WERI-Rb-1 (cell line): ENCODE data around the gene LINC00632.

Source experiments
- DNase-seq: peaks from one replicate; pipeline ENCODE4 v3.0.0-alpha.2; 2020
- H3K27ac ChIP-seq: fragments of 250-450 bp; sonication (Bioruptor Pico); 2 replicates; pipeline ENCODE4 v1.5.1; 2020; ENCODE audit warnings: mild to moderate bottlenecking, moderate library complexity
- H3K27me3 ChIP-seq: fragments of 250-450 bp; sonication (Bioruptor Pico); 2 replicates; pipeline ENCODE4 v1.5.1; 2021; ENCODE audit warnings: mild to moderate bottlenecking, low read depth, moderate library complexity; ENCODE audit not compliant: insufficient read depth, severe bottlenecking
- H3K36me3 ChIP-seq: fragments of 250-450 bp; sonication (Bioruptor Pico); 2 replicates; pipeline ENCODE4 v1.5.1; 2020; ENCODE audit warnings: mild to moderate bottlenecking, moderate library complexity
- H3K4me3 ChIP-seq: 2 replicates; pipeline ENCODE4 v1.5.1; 2011; ENCODE audit warnings: low read depth, mild to moderate bottlenecking, control low read depth, low read length
- H3K9me3 ChIP-seq: fragments of 250-450 bp; sonication (Bioruptor Pico); 2 replicates; pipeline ENCODE4 v1.5.1; 2021; ENCODE audit warnings: mild to moderate bottlenecking, moderate library complexity; ENCODE audit not compliant: severe bottlenecking
- CTCF ChIP-seq: IDR thresholded peaks from 2 replicates; pipeline ENCODE4 v1.5.1; 2011; ENCODE audit warnings: low read depth, mild to moderate bottlenecking, control low read depth, inconsistent platforms, low read length

LINC00632 gene

GRCh38 chrX:140715787-140716186 is 6.2 kb downstream of the LINC00632 start:
- TF ChIP-seq CTCF = no peak
- no peak overlapping the region for H3K27ac ChIP-seq
- no peak overlapping the region for H3K4me3 ChIP-seq
- H3K9me3 ChIP-seq = no peaks in the 10 kb centered on the region
- peaks cover 47% of the 10 kb centered on the region for H3K27me3 ChIP-seq
- no peaks in the 10 kb centered on the region for H3K36me3 ChIP-seq
- DNase-seq = no peak

GRCh38 chrX:140723121-140723715 is 13.7 kb downstream of the LINC00632 start:
- no peak for DNase-seq
- no peak overlapping the region for H3K27ac ChIP-seq
- no peak for TF ChIP-seq CTCF

GRCh38 chrX:140724309-140724708 is 14.8 kb downstream of the LINC00632 start:
- Histone ChIP-seq H3K27me3 (peaks cover 43% of the 10 kb centered on the region), H3K9me3 (no peaks in the 10 kb centered on the region)
- no peak for DNase-seq

More at GRCh38 chrX:140723121-140723715, 13.7 kb downstream of the LINC00632 start:
- Histone ChIP-seq H3K36me3 (no peaks in the 10 kb centered on the region), H3K27me3 (peaks cover 46% of the 10 kb centered on the region), H3K4me3 (no peak overlapping the region), H3K9me3 (no peaks in the 10 kb centered on the region)

DNA sequence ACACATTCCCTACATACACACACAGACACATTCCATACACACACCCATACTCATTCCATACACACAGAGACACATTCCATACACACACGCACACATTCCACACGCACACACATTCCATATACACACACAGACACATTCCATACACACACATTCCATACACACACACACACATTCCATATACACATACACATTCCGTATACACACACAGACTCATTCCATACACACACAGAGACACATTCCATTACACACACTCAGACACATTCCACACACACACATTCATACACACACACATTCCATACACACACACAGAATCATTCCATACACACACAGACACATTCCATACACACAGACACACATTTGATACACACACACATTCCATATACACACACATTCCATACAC is 15.2 kb downstream of the LINC00632 start:
- no peak for TF ChIP-seq CTCF
- H3K4me3 ChIP-seq = no peak overlapping the region
- H3K9me3 ChIP-seq = no peaks in the 10 kb centered on the region
- no peak for DNase-seq
- peaks cover 46% of the 10 kb centered on the region for H3K27me3 ChIP-seq
- H3K36me3 ChIP-seq = no peaks in the 10 kb centered on the region
- H3K27ac ChIP-seq = no peak overlapping the region

More at GRCh38 chrX:140724309-140724708, 14.8 kb downstream of the LINC00632 start:
- TF ChIP-seq CTCF = no peak
- no peak overlapping the region for H3K4me3 ChIP-seq
- H3K27ac ChIP-seq = no peak overlapping the region
- no peaks in the 10 kb centered on the region for H3K36me3 ChIP-seq

DNA sequence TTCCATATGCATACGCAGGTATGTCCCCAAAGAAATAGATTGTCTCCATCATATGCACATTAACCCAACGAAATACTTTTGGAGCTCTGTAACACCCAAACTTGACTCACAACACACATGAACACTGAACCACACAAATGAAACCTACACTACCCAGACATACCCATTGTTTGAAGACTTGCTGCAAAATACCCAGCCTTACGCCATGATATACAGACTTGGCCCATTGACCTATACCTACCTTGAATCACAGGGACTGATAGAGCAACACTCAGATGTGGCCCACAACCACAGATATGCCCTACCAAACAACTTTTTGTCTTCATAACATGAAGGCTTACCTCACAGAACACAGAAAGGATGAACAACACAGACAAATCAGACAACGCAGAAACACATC is 15.9 kb downstream of the LINC00632 start:
- Histone ChIP-seq H3K27ac (no peak overlapping the region), H3K27me3 (peaks cover 45% of the 10 kb centered on the region), H3K36me3 (no peaks in the 10 kb centered on the region), H3K9me3 (no peaks in the 10 kb centered on the region), H3K4me3 (no peak overlapping the region)
- DNase-seq = no peak
- TF ChIP-seq CTCF = no peak

GRCh38 chrX:140733766-140734342 is 24.3 kb downstream of the LINC00632 start:
- no peaks in the 10 kb centered on the region for H3K36me3 ChIP-seq
- no peak overlapping the region for H3K4me3 ChIP-seq
- peaks cover 59% of the 10 kb centered on the region for H3K27me3 ChIP-seq
- DNase-seq = peak; percentile 12
- peak; percentile 81 for TF ChIP-seq CTCF
- no peaks in the 10 kb centered on the region for H3K9me3 ChIP-seq
- H3K27ac ChIP-seq = no peak overlapping the region
